Osteoblast (primary cell): ENCODE data around the gene LNPEP. TPM values are rescaled to one million over a fixed set of nuclear protein-coding genes. Genes with fewer than 3 reads are reported as not detected.

Experiments used
- DNase-seq: peaks from one replicate; pipeline ENCODE4 v3.0.0; 2011; ENCODE audit warnings: low spot score, mixed read lengths; ENCODE audit not compliant: insufficient read length; ENCODE audit errors: missing footprints
- H2AFZ ChIP-seq: 2 replicates; pipeline ENCODE4 v1.6.0; 2011; ENCODE audit warnings: mild to moderate bottlenecking, low read length
- H3K27ac ChIP-seq: 2 replicates; pipeline ENCODE4 v1.5.1; 2011; ENCODE audit warnings: mild to moderate bottlenecking, low read depth, low read length, moderate library complexity
- H3K27me3 ChIP-seq: 2 replicates; pipeline ENCODE4 v1.6.0; 2012; ENCODE audit warnings: mild to moderate bottlenecking, control low read depth, inconsistent platforms, low read length, moderate library complexity; ENCODE audit not compliant: insufficient read depth
- H3K36me3 ChIP-seq: 2 replicates; pipeline ENCODE4 v1.5.1; 2011; ENCODE audit warnings: mild to moderate bottlenecking, low read length, control low read depth, moderate library complexity; ENCODE audit not compliant: insufficient read depth
- H3K4me1 ChIP-seq: 2 replicates; pipeline ENCODE4 v1.5.1; 2011; ENCODE audit warnings: mild to moderate bottlenecking, low read length, control low read depth, moderate library complexity; ENCODE audit not compliant: insufficient read depth
- H3K4me2 ChIP-seq: 2 replicates; pipeline ENCODE4 v1.6.0; 2011; ENCODE audit warnings: mild to moderate bottlenecking, low read length; ENCODE audit not compliant: insufficient read depth
- H3K4me3 ChIP-seq: fragments of 200-600 bp; sonication (generic); 3 replicates; pipeline ENCODE4 v1.5.1; 2012; ENCODE audit warnings: mild to moderate bottlenecking, low read length, inconsistent platforms; ENCODE audit not compliant: insufficient read depth
- H3K79me2 ChIP-seq: 2 replicates; pipeline ENCODE4 v1.6.0; 2012; ENCODE audit warnings: mild to moderate bottlenecking, low read length, control low read depth, inconsistent platforms; ENCODE audit not compliant: insufficient read depth
- H3K9me3 ChIP-seq: 2 replicates; pipeline ENCODE4 v1.5.1; 2011; ENCODE audit warnings: low read depth, low read length, control low read depth
- H4K20me1 ChIP-seq: 2 replicates; pipeline ENCODE4 v1.6.0; 2012; ENCODE audit warnings: mild to moderate bottlenecking, low read length, control low read depth; ENCODE audit not compliant: insufficient read depth
- CTCF ChIP-seq: IDR thresholded peaks from 2 replicates; pipeline ENCODE4 v1.5.1; 2011; ENCODE audit warnings: mild to moderate bottlenecking, low read depth, low read length, moderate library complexity; ENCODE audit errors: extremely low read depth
- total RNA-seq: library from RNA; depleted of rRNA; stranded (reverse); fragments of >200 nt; gene quantifications from 2 replicates; pipeline ENCODE4 v1.2.3, GENCODE V29; 2012

Gene LNPEP
- total RNA-seq, 1 donor: 44.9 TPM

GRCh38 chr5:97041239-97041638 is 105.4 kb downstream of the LNPEP start:
- Histone ChIP-seq H2AFZ (no peak overlapping the region), H3K36me3 (no peaks in the 10 kb centered on the region), H4K20me1 (no peaks in the 10 kb centered on the region), H3K27ac (no peak overlapping the region), H3K9me3 (no peaks in the 10 kb centered on the region), H3K79me2 (no peaks in the 10 kb centered on the region), H3K4me2 (no peak overlapping the region), H3K4me3 (no peak overlapping the region), H3K4me1 (no peaks in the 10 kb centered on the region), H3K27me3 (peaks cover 4% of the 10 kb centered on the region)
- DNase-seq: no peak
- TF ChIP-seq CTCF: no peak

- H3K4me2 ChIP-seq: no peak overlapping the region
Measured at GRCh38 chr5:97042996-97043395, 107.1 kb downstream of the LNPEP start.

GRCh38 chr5:97043511-97043910 is 107.6 kb downstream of the LNPEP start:
- Histone ChIP-seq H3K27ac (no peak overlapping the region), H3K79me2 (no peaks in the 10 kb centered on the region), H3K9me3 (no peaks in the 10 kb centered on the region), H2AFZ (no peak overlapping the region), H3K4me3 (no peak overlapping the region), H3K4me1 (peaks cover 6% of the 10 kb centered on the region), H3K27me3 (peaks cover 7% of the 10 kb centered on the region), H4K20me1 (no peaks in the 10 kb centered on the region), H3K36me3 (no peaks in the 10 kb centered on the region), H3K4me2 (no peak overlapping the region)
- no peak for DNase-seq
- no peak for TF ChIP-seq CTCF

More at GRCh38 chr5:97042996-97043395, 107.1 kb downstream of the LNPEP start:
- Histone ChIP-seq H2AFZ (no peak overlapping the region), H3K4me3 (no peak overlapping the region), H3K36me3 (no peaks in the 10 kb centered on the region), H4K20me1 (no peaks in the 10 kb centered on the region), H3K79me2 (no peaks in the 10 kb centered on the region), H3K4me1 (peaks cover 6% of the 10 kb centered on the region), H3K9me3 (no peaks in the 10 kb centered on the region), H3K27ac (no peak overlapping the region), H3K27me3 (peaks cover 6% of the 10 kb centered on the region)
- DNase-seq: no peak
- no peak for TF ChIP-seq CTCF

DNA sequence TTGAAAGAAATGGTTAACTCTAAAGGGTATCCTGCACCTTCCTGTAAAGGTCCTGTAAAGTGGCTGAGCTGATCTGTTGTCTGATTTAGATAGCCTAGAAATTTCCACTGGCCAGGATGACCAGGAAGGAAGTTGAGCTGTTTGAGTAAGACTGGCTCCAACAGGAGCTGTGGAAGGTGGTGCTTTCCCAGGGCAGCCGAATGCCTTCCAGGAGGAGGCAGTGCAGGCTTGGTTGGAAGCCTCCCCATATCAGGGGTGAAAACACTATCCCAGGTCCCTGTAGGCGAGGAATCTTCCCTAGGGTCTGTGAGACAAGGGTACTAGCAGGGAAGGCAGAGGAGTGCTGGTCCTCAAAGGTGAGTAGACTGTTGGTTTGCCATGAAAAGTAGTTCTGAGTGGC is 108.2 kb downstream of the LNPEP start:
- Histone ChIP-seq H3K4me2 (no peak overlapping the region), H3K4me3 (no peak overlapping the region), H2AFZ (no peak overlapping the region), H3K4me1 (peaks cover 6% of the 10 kb centered on the region), H4K20me1 (no peaks in the 10 kb centered on the region), H3K36me3 (no peaks in the 10 kb centered on the region), H3K27me3 (peaks cover 8% of the 10 kb centered on the region), H3K27ac (no peak overlapping the region), H3K79me2 (no peaks in the 10 kb centered on the region), H3K9me3 (no peaks in the 10 kb centered on the region)
- DNase-seq: peak; percentile 15
- TF ChIP-seq CTCF: peak; percentile 54
